Measurements from ENCODE around the gene HSP90AB1.

GRCh38 chr6:44220913-44221290 is 26.0 kb upstream of the HSP90AB1 start:
- no peak for TF ChIP-seq CTCF (IDR thresholded peaks at IDR 0.05; ENCODE audit: poor library complexity)
- no peak for TF ChIP-seq EZH2 (IDR thresholded peaks at IDR 0.05; ENCODE audit: borderline replicate concordance)
- no peak for TF ChIP-seq EZH2phosphoT487 (IDR thresholded peaks at IDR 0.05; ENCODE audit: low read depth, severe bottlenecking, unreplicated experiment)

All from hepatocyte (in vitro differentiated cells).